Urothelium cell line (cell line): ENCODE measurements around the gene DPF3.
"Not testable (repeated sequence)": the region's sequence is repeated elsewhere in the genome, so short reads cannot be mapped to it uniquely, and the experiment has no call there.

Experiments
- DNase-seq: peaks from one replicate; pipeline ENCODE4 v3.0.0; 2011; ENCODE audit warnings: low spot score, mixed read lengths
- FAIRE-seq: peaks from 2 replicates; lab custom pipeline; 2011; peaks lifted over from hg19 to GRCh38; lab: Jason Lieb, UNC

Gene DPF3

DNA sequence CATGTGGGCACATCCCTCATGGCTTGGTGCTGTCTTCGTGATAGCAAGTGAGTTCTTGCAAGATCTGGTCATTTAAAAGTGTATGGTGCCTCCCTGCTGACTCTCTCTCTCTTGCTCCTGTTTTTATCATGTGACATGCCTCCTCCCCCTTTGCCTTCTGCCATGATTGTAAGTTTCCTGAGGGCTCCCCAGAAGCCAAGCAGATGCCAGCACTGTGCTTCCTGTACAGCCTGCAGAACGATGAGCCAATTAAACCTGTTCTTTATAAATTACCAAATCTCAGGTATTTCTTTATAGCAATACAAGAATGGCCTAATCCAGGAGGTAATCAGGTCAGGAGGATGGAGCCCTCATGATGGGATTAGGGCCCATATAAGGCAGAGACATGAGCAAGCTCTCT is 116.3 kb downstream of the DPF3 start:
- FAIRE-seq (no peak), DNase-seq (no peak)

DNA sequence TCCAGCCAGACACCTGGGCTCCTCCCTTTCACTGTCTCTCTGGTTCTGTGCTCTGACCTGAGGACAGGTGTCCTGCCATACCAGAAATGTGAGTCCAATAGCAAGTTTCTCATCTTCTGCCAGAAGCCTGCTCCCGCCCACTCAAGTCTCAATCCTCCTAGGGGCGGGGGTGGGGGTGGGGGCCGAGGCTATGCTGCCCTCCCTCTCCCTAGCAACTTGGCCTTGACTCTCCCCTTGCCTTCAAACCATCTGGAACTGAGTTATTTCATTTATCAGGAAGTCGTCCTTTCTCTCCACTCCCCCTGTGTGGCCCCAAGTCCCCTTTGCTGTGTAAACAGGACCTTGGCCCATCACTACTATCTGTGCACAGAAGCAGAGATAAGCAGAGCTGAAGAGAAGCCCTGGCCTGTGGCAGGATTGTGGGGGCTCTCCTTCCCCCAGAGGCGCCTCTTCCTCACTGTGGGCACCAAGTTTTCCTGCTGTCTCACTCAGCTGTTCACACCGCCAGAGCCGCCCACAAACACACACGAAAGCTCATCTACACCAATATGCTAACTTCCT is 117.1 kb downstream of the DPF3 start:
- DNase-seq (no peak), FAIRE-seq (no peak)

DNA sequence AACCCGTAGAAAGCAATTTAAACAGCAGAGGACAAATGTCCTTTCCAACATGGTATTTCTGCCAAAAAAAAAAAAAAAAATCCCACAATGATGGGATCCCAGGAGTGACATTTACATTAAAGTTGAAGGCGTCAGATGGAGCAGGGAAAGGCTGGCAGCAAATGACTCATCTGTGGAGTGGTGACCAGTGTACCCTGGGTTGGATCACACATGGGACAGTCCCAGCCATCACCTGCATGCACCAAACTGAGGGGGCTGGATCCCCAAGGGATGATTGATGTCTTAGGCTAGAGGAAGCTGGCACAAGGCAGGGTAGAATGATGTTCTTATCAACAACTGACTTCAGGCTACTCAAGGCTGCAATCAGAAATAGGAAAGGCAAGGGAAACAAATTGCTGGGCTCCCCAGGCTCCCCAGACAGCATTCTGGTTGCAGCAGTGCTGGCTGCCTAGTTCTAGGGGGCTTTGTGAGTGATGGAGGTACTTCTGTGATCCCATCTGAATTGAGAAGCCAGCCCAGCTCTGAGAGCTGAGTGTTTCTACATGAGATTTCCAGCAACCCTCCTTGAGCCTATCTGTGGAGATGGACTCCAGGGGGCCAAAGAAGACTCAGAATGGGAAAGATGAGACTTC is 117.9 kb downstream of the DPF3 start:
- no peak for DNase-seq
- peak; percentile 90 for FAIRE-seq

DNA sequence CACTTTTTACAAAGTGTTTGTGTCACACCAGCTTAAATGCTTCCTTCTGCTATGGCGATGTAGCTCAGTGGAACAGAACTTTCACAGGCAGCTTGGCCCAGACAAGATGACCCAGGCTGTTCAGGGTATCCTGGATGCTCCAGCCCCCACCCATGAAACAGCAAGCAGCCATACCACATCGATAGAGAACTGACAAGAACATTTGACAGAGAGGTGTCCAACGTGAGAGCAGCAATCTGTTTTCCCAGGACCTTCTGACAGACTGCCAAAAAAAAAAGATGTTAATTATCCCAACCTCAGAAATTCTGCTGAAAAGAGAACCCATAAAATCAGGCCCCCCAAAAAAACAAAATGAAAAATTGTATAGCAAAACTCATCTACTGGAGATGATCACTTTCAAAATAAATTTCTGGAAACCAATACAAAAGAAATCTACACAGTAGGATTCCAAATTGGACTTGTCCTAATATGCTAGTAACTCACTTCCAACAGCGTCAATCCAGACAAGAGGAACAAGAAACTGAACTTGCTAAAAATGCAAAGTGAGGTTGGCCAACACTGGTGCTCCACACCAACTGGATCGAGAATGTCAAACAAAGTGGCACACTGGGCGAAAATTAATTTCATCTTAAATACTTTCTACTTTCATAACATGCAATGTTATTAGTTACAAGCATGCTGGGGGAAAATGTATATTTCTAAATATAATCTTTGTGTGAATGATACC is 118.8 kb downstream of the DPF3 start:
- FAIRE-seq, result no peak
- DNase-seq, result no peak

DNA sequence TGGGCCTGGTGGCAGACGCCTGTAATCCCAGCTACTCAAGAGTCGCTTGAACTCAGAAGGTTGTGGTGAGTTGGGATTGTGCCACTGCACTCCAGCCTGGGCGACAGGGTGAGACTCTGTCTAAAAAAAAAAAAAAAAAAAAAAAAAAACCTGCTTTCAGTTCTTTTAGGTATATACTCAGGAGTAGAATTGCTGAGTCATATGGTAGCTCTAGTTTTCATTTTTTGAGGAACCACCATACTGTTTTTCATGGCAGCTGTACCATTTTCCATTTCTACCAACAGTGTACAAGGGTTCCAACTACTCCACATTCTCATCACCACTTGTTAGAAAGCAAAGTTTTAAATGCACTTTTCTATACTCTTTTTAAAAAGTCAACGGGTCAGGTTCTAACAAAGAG is 119.8 kb downstream of the DPF3 start:
- no peak for DNase-seq
- no peak for FAIRE-seq

DNA sequence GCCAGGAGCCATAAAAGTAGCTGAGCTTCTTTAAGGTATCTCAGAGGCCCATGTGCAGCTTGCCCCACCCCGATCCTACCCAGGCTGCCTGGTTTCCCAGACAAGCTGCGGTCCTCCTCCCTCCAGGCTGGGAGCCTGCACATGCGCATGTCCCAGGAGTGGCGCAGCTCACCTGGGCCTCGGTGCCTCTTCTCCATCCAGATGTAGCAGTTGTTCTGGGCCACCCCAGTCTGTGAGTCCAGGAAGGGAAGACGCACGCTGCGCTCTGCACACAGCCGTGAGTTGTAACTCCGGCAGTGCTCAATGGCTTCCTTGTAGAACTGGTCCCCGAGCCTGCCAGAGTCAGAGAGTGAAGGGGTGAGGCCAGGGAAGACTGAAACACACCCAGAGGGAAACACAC is 122.3 kb downstream of the DPF3 start:
- DNase-seq (no peak), FAIRE-seq (peak; percentile 95)

DNA sequence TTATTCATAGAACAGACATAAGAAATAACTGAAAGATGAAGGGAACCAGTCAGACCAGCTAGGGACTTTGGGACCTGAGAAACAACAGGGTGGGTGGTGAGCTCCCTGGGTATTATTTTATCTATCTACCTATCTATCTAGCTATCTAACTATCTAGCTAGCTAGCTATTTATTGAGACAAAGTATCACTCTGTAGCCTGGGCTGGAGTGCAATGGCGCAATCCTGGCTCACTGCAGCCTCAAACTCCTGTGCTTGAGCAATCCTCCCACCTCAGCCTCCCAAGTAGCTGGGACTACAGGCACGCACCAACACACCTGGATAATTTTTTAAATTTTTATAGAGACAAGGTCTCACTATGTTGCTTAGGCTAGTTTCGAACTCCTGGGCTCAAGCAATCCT is 127.6 kb downstream of the DPF3 start:
- DNase-seq, result no peak
- FAIRE-seq, result peak; percentile 35

DNA sequence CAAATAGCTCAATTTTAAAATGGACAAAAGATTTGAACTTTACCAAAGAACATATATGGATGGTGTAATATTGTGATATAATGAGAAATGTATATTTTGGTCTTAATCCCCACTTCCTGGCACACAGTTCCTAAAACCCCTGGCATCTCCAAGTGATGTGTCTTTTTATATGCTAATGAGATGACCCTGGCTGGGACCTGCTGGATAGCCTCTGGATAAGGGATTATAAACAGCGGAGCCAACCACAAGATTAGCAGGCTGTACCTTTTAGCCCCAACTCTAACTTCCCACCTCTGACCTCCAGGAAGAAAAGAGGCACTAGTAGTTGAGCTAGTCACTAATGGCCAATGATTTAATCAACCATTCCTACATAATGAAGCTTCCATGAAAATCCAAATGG is 130.0 kb downstream of the DPF3 start:
- DNase-seq, result no peak
- peak; percentile 48 for FAIRE-seq

DNA sequence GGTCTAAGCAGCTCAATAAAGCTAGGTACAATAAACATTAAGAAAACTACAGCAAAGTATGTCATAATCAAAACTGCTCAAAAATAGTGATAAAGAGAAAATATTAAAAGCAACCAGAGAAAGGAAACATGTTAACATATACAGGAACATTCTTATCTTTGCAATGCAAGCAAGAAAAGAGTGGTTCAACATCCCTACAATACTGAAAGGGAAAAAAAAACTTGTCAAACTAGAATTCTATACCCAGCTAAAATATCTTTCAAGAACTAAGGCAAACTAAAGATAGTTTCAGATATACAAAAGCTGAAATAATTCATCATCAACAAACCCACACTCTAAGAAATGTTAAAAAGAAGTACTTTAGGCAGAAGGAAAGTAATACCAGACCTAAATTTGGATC is 134.2 kb downstream of the DPF3 start:
- DNase-seq, result no peak
- no peak for FAIRE-seq

DNA sequence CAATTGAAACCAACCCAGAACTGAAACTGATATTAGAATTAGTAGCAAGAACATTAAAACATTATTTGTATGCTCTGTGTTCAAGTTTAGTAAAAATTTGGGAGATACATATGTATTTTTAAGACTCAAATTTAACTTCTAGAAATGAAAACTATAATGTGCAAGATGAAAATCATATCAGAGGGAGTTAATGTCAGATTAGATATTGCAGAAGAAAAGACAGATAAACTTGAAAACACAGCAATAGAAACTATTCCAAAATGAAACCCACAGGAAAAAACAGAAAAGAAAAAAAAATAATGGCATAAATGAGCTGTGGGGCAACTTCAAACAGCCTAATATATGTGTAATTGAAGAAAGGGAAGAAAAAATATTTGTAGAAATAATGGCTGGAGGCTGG is 134.9 kb downstream of the DPF3 start:
- no peak for FAIRE-seq

DNA sequence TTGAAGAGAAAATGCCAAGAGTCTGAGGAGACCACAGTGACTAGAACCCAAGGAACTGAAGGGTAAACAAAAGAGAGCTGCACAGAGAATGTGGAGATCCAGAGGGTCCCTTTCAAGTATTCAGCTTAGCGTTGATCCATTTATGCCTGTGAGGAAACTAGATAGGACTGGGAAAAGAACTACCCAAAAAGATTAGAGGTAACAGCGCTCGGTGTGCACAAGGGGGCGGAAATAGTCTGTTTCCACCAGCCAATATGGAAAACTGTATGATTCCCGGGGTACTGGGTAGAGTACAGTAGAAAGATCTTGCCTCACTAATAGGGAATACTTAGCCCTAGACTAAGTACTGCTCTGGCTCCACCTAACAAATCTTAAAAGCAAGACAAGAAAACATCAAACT is 135.5 kb downstream of the DPF3 start:
- FAIRE-seq, result no peak

More for the DNA sequence above, 134.9 kb downstream of the DPF3 start:
- DNase-seq, result no peak

DNA sequence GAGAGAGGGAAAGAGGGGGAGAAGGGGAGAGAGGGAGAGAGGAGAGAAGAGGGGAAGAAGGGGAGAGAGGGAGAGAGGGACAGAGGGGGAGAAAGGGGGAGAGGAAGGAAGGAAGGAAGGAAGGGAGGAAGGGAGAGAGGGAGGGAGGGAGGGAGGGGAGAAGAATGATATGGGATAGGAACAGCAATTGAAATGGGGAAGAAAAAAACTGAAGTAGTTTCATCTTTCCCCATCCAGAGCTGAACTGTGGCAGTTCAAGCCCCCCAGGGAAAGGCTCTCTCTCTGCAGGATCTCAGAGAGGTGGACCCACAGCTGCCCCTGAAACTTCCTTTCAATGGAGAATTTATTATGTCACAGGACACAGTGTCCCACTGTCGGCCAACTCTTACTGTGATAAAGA is 136.9 kb downstream of the DPF3 start:
- no peak for DNase-seq
- no peak for FAIRE-seq

More for the DNA sequence above, 135.5 kb downstream of the DPF3 start:
- DNase-seq, result no peak

DNA sequence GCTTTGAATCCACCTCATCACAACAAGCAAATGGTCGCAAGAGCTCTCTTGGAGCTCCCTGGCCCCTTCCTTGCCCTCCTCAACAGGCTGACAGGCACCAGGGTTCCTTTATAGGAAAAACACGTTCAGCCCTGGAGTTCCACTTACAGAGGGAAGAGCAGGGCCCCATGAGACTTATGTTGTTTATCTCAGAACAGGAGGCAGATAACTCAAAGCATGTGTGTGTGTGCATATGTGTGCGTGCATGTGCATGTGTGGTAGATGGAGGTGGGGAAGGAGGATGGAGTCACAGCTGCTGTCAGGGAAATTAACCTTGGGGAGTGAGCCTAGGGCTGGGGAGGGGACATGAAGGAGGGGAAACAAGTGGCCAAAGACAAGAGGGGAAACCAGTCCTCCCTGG is 138.1 kb downstream of the DPF3 start:
- peak; percentile 95 for FAIRE-seq

DNA sequence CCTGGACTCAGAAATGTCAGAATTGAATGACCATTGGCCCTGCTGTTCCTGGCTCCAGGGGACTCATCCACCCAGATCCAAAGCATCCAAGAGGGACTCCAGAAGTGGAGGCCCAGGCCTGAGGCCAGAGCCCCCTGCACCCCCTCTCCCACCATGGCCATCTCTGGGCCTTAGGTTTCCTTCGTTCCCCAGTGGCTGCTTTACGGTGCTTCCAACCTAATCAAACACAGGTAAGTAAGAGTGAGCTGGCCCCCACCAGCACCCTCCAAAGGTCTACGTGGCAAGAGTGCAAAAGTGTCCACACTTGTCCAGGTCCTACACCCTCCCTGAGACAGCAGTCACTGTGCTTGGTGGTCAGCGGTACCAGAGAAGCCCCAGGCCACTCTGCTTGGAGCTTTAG is 139.0 kb downstream of the DPF3 start:
- DNase-seq, result no peak
- FAIRE-seq, result no peak

More for the DNA sequence above, 138.1 kb downstream of the DPF3 start:
- DNase-seq, result no peak

DNA sequence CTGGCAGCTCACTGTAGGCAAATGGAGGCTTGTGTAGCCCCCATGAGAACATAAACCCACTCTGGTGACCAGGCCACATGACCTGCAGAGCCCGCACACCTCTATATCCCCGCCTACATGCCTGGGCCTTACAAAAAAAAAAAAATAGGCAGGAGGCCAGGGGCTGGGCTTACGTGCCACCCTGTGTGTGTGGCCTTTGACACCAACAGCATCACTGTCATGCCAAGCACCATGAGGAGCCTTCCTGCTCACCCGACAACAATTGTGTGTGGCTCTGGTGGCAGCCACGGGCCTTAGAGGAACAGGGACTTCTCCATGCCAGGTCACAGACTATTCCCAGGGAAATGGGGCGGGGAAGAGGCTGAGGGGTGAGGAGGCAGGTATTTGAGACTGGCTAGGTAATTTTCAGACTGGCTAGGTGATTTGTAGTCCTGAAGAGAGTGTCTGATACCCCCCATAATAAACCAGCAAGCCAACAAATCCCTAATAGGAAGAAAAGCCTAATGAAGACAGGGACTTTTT is 140.0 kb downstream of the DPF3 start:
- peak; percentile 69 for FAIRE-seq
- no peak for DNase-seq

DNA sequence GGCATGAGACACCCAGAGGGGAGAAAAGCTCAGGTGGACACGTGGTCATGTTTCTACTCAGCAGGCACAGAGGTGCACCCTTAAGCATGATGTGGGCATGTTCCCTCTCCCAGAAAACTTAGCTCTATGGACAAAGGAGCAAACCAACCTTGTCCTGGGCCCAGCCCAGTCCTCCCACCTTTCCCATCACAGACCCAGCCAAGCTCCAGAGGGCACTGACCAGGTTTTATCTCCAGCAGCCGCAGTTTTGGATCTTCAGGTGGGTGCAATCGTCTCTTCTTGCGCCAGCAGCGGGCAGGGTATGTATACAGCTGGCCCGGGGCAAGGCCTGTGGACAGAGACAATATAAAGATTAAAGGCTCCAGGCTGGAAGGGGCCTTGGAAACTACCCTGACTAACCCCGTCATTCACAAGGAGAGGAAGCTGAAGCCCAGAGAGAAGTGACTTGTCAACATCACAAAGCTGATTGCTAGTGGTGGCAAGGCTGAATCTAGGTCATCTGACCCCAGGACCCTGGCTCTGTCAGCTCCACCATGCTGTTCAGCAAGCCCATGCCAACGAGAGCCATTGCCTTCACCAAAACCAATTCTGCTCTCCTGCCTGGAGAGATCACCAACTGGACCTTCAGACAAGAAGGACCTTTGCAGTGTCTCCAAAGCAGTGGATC is 140.7 kb downstream of the DPF3 start:
- no peak for FAIRE-seq
- no peak for DNase-seq

DNA sequence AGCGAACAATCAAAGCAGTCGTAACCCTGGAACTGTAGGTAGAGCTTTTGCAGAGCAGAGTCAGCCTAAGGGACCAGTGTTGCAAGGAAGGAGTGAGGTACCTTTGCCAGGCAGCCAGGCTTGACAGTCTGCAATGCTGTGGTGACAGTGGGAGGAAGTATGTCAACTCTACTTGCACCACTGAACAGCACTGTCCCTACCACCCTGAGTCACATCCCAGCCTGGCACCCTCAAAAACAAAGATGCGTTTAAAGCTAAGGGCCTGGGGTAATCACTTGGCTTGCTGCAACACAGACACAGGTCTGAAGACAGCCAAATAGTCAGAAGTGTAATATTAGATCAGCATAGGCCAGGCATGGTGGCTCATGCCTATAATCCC is 141.9 kb downstream of the DPF3 start:
- DNase-seq, result no peak
- peak; percentile 83 for FAIRE-seq

DNA sequence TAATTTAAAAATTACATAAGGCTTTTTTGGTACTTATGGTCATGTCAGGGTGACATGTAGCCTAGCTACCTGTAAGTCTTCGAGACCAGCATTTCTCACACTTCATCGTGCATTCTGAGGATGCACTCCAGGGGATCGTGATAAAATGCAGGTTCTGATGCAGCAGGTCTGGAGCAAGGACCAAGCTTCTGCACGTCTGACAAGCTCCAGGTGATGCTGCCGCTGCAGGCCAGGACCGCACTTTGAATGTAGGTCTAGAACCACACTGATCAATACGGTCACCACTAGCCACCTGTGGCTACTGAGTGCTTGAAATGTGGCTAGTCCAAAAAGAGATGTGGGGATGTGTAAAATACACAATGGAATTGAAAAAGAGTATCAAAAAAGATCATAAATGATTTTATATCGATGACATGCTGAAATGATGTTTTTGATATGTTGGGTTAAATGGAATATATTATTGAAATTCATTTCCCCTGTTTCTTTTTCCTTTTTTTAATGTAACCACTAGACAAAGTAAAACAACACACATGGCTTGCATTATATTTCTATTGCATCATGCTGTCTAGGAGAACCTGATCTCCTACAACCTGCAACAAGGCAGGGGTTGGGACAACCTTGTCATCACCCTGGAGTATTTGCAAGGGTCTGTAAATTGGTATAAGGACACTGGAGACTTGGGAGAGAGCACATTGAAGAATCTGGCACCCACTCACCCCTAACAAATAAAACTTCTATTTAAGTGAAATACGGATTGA is 142.4 kb downstream of the DPF3 start:
- DNase-seq (no peak), FAIRE-seq (peak; percentile 81)

DNA sequence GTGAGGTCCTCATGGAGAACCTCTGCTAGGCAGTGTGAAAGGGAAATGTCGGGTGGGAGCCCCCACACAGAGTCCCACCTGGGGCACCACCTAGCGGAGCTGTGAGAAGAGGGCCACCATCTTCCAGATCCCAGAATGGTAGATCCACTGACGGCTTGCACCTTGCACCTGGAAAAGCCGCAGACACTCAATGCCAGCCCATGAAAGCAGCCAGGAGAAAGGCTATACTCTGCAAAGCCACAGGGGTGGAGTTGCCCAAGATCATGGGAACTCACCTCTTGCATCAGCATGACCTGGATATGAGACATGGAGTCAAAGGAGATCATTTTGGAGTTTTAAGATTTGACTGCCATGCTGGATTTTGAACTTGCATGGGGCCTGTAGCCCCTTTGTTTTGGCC is 145.0 kb downstream of the DPF3 start:
- DNase-seq, FAIRE-seq: not testable (repeated sequence)

DNA sequence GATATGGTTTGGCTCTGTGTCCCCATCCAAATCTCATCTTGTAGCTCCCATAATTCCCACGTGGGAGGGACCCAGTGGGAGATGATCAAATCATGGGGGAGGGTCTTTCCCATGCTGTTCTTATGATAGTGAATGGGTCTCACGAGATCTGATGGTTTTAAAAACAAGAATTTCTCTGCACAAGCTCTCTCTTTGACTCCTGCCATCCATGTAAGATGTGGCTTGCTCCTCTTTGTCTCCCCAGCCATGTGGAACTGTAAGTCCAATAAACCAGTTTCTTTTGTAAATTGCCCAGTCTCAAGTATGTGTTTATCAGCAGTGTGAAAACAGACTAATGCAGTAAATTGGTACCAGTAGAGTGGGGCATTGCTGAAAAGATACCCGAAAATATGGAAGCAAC is 146.2 kb downstream of the DPF3 start:
- no peak for DNase-seq

More for the DNA sequence above, 146.2 kb downstream of the DPF3 start:
- FAIRE-seq, result peak; percentile 83
